ENCODE measurements around the gene NQO2. TPM values are rescaled to one million over a fixed set of nuclear protein-coding genes. Genes with fewer than 3 reads are reported as not detected.
A peak's percentile ranks its signal among the peaks of the same experiment; 100 is the strongest.

The NQO2 gene
- total and polyA plus RNA-seq, 2 of the 13 experiments (the other 11 are each of a cell fraction or from before 2014, with no cell fraction given) = 32.2 to 56.5 TPM

DNA sequence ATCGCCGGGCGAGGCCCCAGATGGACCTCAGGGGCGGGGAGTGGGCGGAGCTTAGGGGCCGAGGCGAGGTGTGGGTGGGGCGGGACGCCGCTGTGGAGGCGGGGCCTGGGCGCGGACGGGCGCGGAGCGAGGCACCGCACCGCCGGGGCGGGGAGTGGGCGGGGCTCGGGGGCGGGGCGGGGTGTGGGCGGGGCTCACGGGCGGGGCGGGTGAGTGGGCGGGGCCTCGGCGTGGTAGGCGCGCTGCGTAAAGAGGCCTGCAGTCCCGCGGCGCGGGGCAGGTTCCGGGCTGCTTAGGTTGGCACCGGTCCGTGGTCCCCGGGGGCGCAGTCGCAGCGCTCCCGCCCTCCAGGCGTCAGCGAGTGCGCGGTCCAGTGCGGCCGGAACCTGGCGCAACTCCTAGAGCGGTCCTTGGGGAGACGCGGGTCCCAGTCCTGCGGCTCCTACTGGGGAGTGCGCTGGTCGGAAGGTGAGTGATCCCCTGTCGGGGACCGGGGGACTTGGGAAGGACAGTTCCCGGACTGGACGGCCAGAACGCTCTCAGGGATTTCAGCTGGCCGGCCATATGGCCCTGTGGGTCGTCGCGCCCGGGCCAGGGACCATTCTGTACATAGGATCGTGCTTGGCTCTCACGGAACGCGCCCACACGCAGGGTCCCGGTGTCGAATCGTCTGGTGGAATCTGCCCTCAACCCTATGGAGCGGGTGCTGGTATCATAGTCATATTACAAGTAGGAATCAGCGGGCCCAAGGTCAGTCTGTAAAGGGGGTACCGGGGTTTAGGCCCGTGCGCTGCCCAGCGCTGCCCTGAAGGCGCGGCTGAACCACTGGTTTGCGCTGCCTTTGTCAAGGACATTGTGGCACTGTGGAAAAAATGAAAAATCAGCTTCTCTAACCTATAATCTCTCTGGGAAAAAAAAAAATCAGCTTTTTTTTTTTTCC is at the start of gene NQO2 (continued):
- TF ChIP-seq, protein P1, sequence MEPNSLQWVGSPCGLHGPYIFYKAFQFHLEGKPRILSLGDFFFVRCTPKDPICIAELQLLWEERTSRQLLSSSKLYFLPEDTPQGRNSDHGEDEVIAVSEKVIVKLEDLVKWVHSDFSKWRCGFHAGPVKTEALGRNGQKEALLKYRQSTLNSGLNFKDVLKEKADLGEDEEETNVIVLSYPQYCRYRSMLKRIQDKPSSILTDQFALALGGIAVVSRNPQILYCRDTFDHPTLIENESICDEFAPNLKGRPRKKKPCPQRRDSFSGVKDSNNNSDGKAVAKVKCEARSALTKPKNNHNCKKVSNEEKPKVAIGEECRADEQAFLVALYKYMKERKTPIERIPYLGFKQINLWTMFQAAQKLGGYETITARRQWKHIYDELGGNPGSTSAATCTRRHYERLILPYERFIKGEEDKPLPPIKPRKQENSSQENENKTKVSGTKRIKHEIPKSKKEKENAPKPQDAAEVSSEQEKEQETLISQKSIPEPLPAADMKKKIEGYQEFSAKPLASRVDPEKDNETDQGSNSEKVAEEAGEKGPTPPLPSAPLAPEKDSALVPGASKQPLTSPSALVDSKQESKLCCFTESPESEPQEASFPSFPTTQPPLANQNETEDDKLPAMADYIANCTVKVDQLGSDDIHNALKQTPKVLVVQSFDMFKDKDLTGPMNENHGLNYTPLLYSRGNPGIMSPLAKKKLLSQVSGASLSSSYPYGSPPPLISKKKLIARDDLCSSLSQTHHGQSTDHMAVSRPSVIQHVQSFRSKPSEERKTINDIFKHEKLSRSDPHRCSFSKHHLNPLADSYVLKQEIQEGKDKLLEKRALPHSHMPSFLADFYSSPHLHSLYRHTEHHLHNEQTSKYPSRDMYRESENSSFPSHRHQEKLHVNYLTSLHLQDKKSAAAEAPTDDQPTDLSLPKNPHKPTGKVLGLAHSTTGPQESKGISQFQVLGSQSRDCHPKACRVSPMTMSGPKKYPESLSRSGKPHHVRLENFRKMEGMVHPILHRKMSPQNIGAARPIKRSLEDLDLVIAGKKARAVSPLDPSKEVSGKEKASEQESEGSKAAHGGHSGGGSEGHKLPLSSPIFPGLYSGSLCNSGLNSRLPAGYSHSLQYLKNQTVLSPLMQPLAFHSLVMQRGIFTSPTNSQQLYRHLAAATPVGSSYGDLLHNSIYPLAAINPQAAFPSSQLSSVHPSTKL (CRISPR knock-in tag; IDR thresholded peaks at IDR 0.05) = no peak
- TF ChIP-seq SNRNP70 (IDR thresholded peaks at IDR 0.05; ENCODE audit: low read depth, low read length) (no peak), ZNF891 (CRISPR knock-in tag; IDR thresholded peaks at IDR 0.05) (peak; percentile 90), SIN3B (IDR thresholded peaks at IDR 0.05; ENCODE audit: low read length) (no peak), ZNF343 (CRISPR knock-in tag; IDR thresholded peaks at IDR 0.05) (no peak; the same call in 1 of the 2 replicates), ZSCAN30 (CRISPR knock-in tag; IDR thresholded peaks at IDR 0.05) (no peak), ZNF121 (CRISPR knock-in tag; IDR thresholded peaks at IDR 0.05) (no peak)
- TF ChIP-seq, protein P2, sequence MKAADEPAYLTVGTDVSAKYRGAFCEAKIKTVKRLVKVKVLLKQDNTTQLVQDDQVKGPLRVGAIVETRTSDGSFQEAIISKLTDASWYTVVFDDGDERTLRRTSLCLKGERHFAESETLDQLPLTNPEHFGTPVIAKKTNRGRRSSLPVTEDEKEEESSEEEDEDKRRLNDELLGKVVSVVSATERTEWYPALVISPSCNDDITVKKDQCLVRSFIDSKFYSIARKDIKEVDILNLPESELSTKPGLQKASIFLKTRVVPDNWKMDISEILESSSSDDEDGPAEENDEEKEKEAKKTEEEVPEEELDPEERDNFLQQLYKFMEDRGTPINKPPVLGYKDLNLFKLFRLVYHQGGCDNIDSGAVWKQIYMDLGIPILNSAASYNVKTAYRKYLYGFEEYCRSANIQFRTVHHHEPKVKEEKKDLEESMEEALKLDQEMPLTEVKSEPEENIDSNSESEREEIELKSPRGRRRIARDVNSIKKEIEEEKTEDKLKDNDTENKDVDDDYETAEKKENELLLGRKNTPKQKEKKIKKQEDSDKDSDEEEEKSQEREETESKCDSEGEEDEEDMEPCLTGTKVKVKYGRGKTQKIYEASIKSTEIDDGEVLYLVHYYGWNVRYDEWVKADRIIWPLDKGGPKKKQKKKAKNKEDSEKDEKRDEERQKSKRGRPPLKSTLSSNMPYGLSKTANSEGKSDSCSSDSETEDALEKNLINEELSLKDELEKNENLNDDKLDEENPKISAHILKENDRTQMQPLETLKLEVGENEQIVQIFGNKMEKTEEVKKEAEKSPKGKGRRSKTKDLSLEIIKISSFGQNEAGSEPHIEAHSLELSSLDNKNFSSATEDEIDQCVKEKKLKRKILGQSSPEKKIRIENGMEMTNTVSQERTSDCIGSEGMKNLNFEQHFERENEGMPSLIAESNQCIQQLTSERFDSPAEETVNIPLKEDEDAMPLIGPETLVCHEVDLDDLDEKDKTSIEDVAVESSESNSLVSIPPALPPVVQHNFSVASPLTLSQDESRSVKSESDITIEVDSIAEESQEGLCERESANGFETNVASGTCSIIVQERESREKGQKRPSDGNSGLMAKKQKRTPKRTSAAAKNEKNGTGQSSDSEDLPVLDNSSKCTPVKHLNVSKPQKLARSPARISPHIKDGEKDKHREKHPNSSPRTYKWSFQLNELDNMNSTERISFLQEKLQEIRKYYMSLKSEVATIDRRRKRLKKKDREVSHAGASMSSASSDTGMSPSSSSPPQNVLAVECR (CRISPR knock-in tag; IDR thresholded peaks at IDR 0.05; ENCODE audit: borderline replicate concordance) = peak; percentile 81; the same call in 1 of the 2 replicates
- TF ChIP-seq, protein P3, sequence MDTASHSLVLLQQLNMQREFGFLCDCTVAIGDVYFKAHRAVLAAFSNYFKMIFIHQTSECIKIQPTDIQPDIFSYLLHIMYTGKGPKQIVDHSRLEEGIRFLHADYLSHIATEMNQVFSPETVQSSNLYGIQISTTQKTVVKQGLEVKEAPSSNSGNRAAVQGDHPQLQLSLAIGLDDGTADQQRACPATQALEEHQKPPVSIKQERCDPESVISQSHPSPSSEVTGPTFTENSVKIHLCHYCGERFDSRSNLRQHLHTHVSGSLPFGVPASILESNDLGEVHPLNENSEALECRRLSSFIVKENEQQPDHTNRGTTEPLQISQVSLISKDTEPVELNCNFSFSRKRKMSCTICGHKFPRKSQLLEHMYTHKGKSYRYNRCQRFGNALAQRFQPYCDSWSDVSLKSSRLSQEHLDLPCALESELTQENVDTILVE (CRISPR knock-in tag; IDR thresholded peaks at IDR 0.05) = no peak
